SKM-1 treated with dmso at 0.1 percent for 144 hours (cell line): Measurements from ENCODE around the gene BMP7.
"Not testable (repeated sequence)": the region's sequence is repeated elsewhere in the genome, so short reads cannot be mapped to it uniquely, and the experiment has no call there.

ENCODE experiments used
- DNase-seq: peaks from one replicate; lab custom pipeline; 2025; ENCODE audit not compliant: unreplicated experiment; lab: John Stamatoyannopoulos, UW

The BMP7 gene

GRCh38 chr20:57194154-57194553, 72.3 kb downstream of the BMP7 start:
- DNase-seq, result no peak

DNA sequence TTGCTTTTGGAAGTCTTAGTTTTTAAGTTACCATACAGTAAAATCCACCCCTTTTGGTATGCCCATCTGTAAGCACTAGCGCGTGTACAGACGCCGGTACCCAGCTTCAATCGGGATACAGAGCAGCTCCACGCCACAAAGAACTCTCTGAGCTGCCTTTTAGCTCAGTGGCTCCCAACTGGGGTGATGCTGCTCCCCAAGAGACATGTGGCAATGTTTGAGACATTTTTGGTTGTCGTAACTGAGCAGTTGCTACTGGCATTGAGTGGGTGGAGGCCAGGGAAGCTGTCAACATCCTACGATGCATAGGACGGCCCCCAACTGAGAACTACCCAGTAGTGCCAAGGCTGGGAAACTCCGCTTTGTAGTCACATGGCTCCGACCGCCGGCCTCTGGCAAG, 73.3 kb downstream of the BMP7 start:
- no peak for DNase-seq

GRCh38 chr20:57192311-57192710, 74.1 kb downstream of the BMP7 start:
- no peak for DNase-seq

- DNase-seq, result not testable (repeated sequence)
Measured at GRCh38 chr20:57191265-57191638, 75.2 kb downstream of the BMP7 start.

GRCh38 chr20:57190536-57191264, 75.7 kb downstream of the BMP7 start:
- no peak for DNase-seq

GRCh38 chr20:57189713-57190112, 76.7 kb downstream of the BMP7 start:
- DNase-seq, result no peak

- no peak for DNase-seq
Measured at GRCh38 chr20:57188576-57189079, 77.8 kb downstream of the BMP7 start.

- no peak for DNase-seq
Measured at GRCh38 chr20:57188056-57188455, 78.4 kb downstream of the BMP7 start.

- DNase-seq, result no peak
Measured at GRCh38 chr20:57187068-57187634, 79.3 kb downstream of the BMP7 start.

DNA sequence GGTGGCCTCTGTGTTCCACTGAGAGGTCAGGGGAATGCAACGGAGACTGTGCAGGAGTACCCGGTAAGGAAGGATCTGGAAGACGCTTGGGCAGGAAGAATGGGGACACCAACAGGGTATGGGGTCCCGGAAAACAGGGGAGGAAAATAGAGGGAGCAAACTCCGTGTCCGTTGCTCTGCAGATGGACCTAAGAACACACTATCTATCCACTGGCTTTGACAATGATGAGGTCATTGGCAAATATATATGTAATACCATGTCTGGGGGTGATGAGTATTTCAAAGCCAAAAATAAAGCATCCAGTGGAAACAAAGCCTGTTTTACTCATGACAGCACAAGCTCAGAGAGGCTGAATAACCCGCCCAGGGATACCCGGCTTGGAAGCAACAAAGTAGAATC, 80.2 kb downstream of the BMP7 start:
- no peak for DNase-seq

DNA sequence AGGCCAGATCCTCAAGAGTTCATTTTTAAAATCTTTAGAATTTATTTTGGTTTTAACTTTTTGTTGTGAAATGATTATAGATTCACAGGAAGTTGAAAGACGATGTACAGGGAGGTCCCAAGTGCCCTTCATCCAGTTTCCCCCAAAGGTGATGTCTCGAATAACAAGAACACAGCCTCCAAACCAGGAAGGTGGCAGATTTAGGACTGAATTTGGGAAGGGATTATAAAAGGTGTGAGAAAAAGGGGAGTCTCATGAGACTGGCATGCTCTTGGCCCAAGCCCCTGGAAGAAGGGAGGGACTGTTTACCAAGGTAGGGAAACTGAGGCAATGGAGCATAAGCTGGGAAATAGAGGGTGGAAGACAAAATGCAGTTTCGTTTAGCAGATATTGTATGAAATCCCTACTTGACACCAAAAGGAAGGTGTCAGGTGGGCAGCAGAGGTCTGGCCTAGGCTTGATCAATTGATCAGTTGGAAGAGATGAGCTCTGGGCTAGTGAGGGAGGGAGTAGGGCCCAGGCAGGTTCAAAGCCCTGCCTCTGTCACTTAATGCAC, 81.2 kb downstream of the BMP7 start:
- no peak for DNase-seq

- DNase-seq, result no peak
Measured at GRCh38 chr20:57183457-57184009, 82.9 kb downstream of the BMP7 start.

DNA sequence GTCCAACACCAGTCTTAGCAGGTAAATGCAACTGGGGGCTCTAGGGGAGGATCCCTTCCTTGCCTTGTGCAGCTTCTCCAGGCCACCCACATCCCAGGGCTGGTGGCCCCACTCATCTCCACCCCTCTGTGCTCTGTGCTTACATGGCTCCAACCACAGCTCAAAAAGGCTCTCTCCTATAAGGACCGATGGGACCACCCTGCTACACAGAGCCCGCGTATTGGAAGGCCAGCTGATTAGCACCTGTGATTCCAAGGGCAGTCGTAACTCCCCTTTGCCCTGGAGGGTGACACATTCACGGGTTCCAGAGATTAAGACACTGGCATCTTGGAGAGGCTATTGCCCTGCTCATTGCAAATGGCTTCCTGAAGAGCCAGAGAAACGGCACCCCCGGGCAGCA, 84.8 kb downstream of the BMP7 start:
- no peak for DNase-seq

GRCh38 chr20:57180954-57181353, 85.5 kb downstream of the BMP7 start:
- DNase-seq, result no peak

DNA sequence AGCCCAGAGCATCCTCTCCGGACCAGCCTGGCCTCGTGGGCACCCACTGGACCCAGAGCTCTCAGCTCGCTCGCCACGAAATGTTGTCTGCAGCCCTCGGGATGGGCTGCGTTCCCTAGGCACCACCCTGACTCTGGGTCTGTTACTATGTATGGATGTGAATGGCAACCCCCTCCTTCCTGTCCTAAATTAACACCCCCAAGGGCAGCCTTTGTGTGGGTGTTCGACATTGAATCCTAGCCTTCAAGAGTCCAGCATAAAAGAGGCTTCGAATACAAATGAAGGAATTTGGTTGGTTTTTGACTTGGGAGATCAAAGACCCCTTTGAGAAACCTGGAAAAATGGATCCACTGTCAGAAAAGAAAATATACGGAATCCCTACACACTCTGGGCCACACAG, 86.1 kb downstream of the BMP7 start:
- no peak for DNase-seq

DNA sequence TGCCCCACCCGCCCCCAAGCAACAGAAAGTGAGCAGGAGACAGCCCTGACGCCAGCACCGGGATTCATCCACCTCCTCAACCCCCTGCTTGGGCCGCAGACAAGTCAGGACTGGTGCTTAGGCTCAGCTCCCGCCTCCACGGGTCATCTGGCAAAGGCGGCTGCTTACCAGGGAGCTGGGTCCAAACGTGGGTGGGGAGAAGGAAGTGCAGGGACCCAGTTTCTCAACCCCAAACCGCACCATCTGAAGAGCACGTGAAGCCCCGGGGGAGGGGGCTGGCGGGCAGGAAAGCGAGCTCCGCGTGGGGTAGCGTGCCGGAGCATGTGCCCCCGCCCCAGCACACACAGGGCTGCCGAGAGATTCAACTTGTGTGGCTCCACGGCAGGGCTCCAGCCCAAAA, 87.2 kb downstream of the BMP7 start:
- no peak for DNase-seq

DNA sequence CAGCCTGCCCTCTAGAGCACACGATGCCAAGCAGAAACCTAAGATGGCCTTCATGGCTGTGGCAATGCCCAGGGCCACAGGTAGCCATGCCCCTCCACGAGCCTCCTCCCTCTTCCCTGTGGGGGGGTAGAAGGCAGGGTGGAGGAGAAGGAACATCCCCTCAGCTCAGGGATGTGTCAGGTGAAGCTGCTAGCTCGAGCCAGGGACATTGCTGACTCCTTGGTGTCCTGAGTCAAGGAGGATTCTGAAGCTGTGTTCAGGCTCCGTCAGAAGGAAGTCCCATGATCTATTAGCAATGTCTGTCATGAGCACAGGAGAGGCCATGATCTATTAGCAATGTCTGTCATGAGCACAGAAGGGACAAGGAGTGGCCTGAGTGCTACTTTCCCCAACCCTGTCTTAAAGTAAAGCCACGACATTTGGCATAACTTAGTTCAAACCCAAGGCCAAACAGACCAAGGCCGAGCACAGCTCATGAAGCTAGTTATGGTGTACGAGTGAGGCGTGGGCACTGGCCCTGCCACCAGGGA, 87.8 kb downstream of the BMP7 start:
- DNase-seq, result no peak

GRCh38 chr20:57177636-57178280, 88.7 kb downstream of the BMP7 start:
- no peak for DNase-seq

DNA sequence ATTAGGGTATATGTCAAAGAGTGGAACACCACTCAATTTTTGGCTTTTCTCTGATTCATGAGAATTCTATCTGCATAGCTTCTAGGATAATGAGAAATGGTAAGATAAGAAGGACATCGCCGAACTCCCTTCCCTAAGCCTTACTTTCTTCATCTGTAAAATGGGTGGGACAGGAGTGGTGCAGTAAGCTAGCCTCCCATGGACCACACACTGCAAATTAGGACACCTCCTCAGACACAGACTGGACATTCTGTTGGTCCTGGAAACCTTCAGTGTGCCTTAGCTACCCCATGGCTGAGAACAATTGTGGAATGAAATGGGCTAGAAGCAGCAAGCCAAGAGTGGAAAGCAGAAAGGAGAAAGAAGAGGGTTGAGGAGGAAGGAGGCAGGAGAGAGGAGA, 89.6 kb downstream of the BMP7 start:
- no peak for DNase-seq

- DNase-seq, result no peak
Measured at GRCh38 chr20:57175397-57176010, 90.9 kb downstream of the BMP7 start.

DNA sequence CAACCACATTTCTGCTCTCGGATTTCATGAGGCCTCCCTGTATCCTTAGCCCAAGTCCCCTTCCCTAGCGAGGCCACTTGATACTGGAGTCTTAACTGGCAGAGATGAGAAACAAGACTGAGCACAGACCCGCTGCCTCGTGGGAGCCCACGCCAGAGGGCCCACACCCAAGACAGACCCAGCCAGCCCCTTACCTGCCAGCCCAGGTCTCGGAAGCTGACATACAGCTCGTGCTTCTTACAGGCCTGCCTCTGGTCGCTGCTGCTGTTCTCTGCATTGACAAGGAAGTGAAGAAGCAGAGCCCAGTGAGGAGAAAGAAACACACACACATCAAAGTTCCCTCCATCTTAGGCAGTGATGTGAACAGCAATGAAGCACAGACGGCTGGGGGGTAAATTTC, 91.7 kb downstream of the BMP7 start:
- no peak for DNase-seq
